ENCODE measurements around the gene IPO9. TPM values are rescaled to one million over a fixed set of nuclear protein-coding genes. Genes with fewer than 3 reads are reported as not detected.

IPO9 gene
- total RNA-seq, 4 donors from 2014 or later: 7.2 to 16.3 (median 10.3) TPM

DNA sequence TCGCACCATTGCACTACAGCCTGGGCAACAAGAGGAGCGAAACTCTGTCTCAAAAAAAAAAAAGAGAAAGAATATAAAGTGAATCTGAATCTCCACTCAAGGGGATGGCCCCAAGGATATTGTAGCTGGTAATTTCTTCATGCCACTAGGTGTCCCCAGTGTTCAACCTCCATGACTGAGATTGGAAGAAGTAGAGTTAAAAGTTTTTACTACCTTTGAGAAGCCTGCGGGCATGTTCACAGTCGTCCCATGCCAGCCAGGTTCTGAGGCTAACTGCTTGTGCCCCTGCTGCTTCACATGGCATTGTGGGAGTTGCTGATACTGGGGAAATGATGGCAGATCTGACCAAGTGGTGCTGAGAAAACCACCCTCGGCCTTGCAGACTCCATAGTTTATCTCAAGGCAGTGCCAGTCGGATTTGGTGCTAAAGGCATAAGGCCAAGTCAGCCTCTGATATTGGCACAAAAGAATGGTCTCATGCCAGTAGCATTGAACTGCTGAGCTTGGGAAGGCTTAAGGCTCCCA is 49.0 kb downstream of the IPO9 start:
- H3K4me1 ChIP-seq: peaks cover 38 to 52% of the 10 kb centered on the region in 2 donors
- ATAC-seq: peak; percentile 58 to 74
- H3K9me3 ChIP-seq: no peaks in the 10 kb centered on the region
- in situ Hi-C loops (cut with MboI; ENCODE audit: low sequenced_read_pairs in 4 of 4) (loop anchor here in 3 of 4 donors (25.0 kb wide), 1 partner anchor 259 kb away; the partner anchor contains the start of gene ARL8A (in 3 of the 3)), intact Hi-C loops (cut with DNase I; ENCODE audit: low total_unique reads) (loop anchor here (1.0 kb wide), 2 partner anchors 18 to 94 kb away; no protein-coding TSS in a partner anchor)
- DNase-seq: peak in 1 of 2 donors; percentile 70
- peaks cover 0 to 25% of the 10 kb centered on the region in 2 donors for H3K36me3 ChIP-seq
- no peaks in the 10 kb centered on the region for H3K27me3 ChIP-seq
- TF ChIP-seq CTCF (IDR thresholded peaks at IDR 0.05 in 4 of 5, conservative IDR thresholded peaks at IDR 0.05 in 1 of 5) (peak; percentile 48 to 79 (median 65)), POLR2A (IDR thresholded peaks at IDR 0.05) (no peak)
- peak overlapping the region; percentile 78 to 90 (median 84) for H3K27ac ChIP-seq
- H3K4me3 ChIP-seq: no peak overlapping the region

DNA sequence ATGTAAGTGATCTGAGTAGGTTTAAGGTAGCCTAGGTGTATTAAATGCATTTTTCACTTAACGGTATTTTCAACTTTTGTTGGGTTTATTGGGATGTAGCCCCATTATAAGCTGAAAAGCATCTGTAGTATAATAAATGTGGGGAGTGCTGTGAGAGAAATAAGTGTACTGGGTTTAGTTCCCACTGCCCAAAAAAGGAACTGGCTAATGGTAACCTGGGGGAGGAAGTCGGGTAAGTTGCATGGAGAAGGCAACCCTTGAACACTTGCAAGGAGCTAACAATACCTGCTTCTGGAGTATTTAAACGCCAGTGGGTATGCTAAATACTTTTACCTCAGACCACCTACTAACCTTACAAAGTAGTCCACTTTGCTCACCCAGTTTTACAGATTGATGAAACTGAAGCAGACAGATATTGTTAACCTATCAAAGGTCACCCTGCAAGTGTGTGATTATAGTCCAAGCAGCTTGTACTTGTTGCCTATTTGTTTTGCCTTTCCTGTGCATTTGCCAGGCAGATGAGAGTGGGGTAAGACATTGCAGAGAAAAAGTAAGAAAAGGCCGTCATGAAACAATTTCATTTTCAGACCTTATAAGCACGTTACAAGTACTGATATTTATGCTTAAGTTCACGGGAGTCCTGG is 52.1 kb downstream of the IPO9 start:
- no peaks in the 10 kb centered on the region for H3K36me3 ChIP-seq
- in situ Hi-C loops (cut with MboI; ENCODE audit: low sequenced_read_pairs in 4 of 4): loop anchor here in 3 of 4 donors (25.0 kb wide), 1 partner anchor 256 kb away; the partner anchor contains the start of gene ARL8A (in 3 of the 3)
- TF ChIP-seq CTCF (IDR thresholded peaks at IDR 0.05 in 4 of 5, conservative IDR thresholded peaks at IDR 0.05 in 1 of 5) (no peak), POLR2A (IDR thresholded peaks at IDR 0.05) (no peak)
- no peak overlapping the region for H3K4me3 ChIP-seq
- no peak for DNase-seq
- intact Hi-C loops (cut with DNase I; ENCODE audit: low total_unique reads): loop anchor here (5.0 to 10.0 kb wide), 4 partner anchors 169 to 1394 kb away; partner anchors contain the start of gene PHLDA3
- H3K4me1 ChIP-seq: peaks cover 69 to 82% of the 10 kb centered on the region in 2 donors
- no peaks in the 10 kb centered on the region for H3K27me3 ChIP-seq
- no peak for ATAC-seq
- H3K9me3 ChIP-seq: no peaks in the 10 kb centered on the region
- H3K27ac ChIP-seq: peak overlapping the region; percentile 90 to 98 (median 94)

- no peak for ATAC-seq
- no peak for DNase-seq
- in situ Hi-C loops (cut with MboI; ENCODE audit: low sequenced_read_pairs in 4 of 4): loop anchor here in 3 of 4 donors (25.0 kb wide), 1 partner anchor 256 kb away; the partner anchor contains the start of gene ARL8A (in 3 of the 3)
- Histone ChIP-seq H3K4me3 (no peak overlapping the region), H3K9me3 (no peaks in the 10 kb centered on the region), H3K27ac (peak overlapping the region; percentile 90 to 98 (median 94)), H3K27me3 (no peaks in the 10 kb centered on the region), H3K4me1 (peaks cover 74 to 88% of the 10 kb centered on the region in 2 donors), H3K36me3 (no peaks in the 10 kb centered on the region)
- TF ChIP-seq POLR2A (IDR thresholded peaks at IDR 0.05) (no peak), CTCF (IDR thresholded peaks at IDR 0.05 in 4 of 5, conservative IDR thresholded peaks at IDR 0.05 in 1 of 5) (no peak)
- intact Hi-C loops (cut with DNase I; ENCODE audit: low total_unique reads): loop anchor here (5.0 to 10.0 kb wide), 4 partner anchors 169 to 1393 kb away; partner anchors contain the start of gene PHLDA3
Observed at GRCh38 chr1:201881617-201882016, 52.7 kb downstream of the IPO9 start.

- no peaks in the 10 kb centered on the region for H3K36me3 ChIP-seq
- peaks cover 83 to 98% of the 10 kb centered on the region in 2 donors for H3K4me1 ChIP-seq
- ATAC-seq: peak; percentile 65 to 69
- no peaks in the 10 kb centered on the region for H3K9me3 ChIP-seq
- no peaks in the 10 kb centered on the region for H3K27me3 ChIP-seq
- peak overlapping the region; percentile 90 to 98 (median 94) for H3K27ac ChIP-seq
- no peak overlapping the region for H3K4me3 ChIP-seq
- TF ChIP-seq CTCF (IDR thresholded peaks at IDR 0.05 in 4 of 5, conservative IDR thresholded peaks at IDR 0.05 in 1 of 5): peak; percentile 23 to 46 (median 29)
- no peak for TF ChIP-seq POLR2A (IDR thresholded peaks at IDR 0.05)
- peak; percentile 77 to 86 for DNase-seq
- intact Hi-C loops (cut with DNase I; ENCODE audit: low total_unique reads) (loop anchor here (5.0 to 10.0 kb wide), 4 partner anchors 170 to 1392 kb away; partner anchors contain the start of gene PHLDA3), in situ Hi-C loops (cut with MboI; ENCODE audit: low sequenced_read_pairs in 4 of 4) (loop anchor here in 3 of 4 donors (25.0 kb wide), 1 partner anchor 255 kb away; the partner anchor contains the start of gene ARL8A (in 3 of the 3))
Observed at GRCh38 chr1:201882665-201883132, 53.7 kb downstream of the IPO9 start.

All from gastrocnemius medialis (tissue), 4 donors.